ENCODE measurements around the gene SPTBN4. TPM values are rescaled to one million over a fixed set of nuclear protein-coding genes. Genes with fewer than 3 reads are reported as not detected.

The SPTBN4 gene
- total RNA-seq, 4 donors from 2014 or later: 0.30 to 1.2 (median 0.71) TPM

DNA sequence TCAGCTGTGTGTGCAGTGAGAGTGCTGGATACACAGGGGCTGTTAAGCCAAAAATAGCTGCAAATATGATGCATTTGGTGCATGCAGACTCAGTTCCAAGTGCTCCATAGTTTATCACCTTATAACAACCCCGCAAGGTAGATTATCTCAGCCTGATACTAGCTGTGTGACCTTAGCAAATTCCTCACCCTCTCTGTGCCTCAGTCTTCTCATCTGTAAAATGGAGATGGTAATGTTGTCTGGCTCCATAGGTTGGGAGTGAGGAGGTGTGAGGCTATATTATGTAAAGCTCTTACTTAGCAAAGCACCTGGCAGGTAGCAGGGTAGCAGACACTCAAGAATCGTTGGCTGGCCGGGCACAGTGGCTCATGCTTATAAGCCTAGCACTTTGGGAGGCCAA is 86.0 kb downstream of the SPTBN4 start:
- Histone ChIP-seq H3K36me3 (no peaks in the 10 kb centered on the region), H3K4me1 (peaks cover 10% of the 10 kb centered on the region), H3K27ac (no peak overlapping the region), H3K27me3 (peaks cover 52% of the 10 kb centered on the region), H3K9me3 (no peaks in the 10 kb centered on the region), H3K4me3 (no peak overlapping the region)
- WGBS: 96% methylated on average over 3 of the region's 3 CpGs
- TF ChIP-seq, protein P1, sequence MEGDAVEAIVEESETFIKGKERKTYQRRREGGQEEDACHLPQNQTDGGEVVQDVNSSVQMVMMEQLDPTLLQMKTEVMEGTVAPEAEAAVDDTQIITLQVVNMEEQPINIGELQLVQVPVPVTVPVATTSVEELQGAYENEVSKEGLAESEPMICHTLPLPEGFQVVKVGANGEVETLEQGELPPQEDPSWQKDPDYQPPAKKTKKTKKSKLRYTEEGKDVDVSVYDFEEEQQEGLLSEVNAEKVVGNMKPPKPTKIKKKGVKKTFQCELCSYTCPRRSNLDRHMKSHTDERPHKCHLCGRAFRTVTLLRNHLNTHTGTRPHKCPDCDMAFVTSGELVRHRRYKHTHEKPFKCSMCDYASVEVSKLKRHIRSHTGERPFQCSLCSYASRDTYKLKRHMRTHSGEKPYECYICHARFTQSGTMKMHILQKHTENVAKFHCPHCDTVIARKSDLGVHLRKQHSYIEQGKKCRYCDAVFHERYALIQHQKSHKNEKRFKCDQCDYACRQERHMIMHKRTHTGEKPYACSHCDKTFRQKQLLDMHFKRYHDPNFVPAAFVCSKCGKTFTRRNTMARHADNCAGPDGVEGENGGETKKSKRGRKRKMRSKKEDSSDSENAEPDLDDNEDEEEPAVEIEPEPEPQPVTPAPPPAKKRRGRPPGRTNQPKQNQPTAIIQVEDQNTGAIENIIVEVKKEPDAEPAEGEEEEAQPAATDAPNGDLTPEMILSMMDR (IDR thresholded peaks at IDR 0.05): no peak
- TF ChIP-seq POLR2A (IDR thresholded peaks at IDR 0.05) (no peak), EP300 (IDR thresholded peaks at IDR 0.05) (no peak), POLR2AphosphoS5 (IDR thresholded peaks at IDR 0.05) (no peak)
- DNase-seq (ENCODE audit: low spot score in 2 of 2): no peak

GRCh38 chr19:40553885-40554857 is 87.4 kb downstream of the SPTBN4 start:
- H3K27ac ChIP-seq: no peak overlapping the region
- peaks cover 44% of the 10 kb centered on the region for H3K27me3 ChIP-seq
- TF ChIP-seq, protein P1 (IDR thresholded peaks at IDR 0.05): no peak
- no peak for TF ChIP-seq POLR2A (IDR thresholded peaks at IDR 0.05)
- no peak overlapping the region for H3K4me3 ChIP-seq
- DNase-seq (ENCODE audit: low spot score in 2 of 2): no peak
- WGBS: 18% methylated on average over 46 of the region's 69 CpGs
- H3K4me1 ChIP-seq: peaks cover 7% of the 10 kb centered on the region
- no peaks in the 10 kb centered on the region for H3K9me3 ChIP-seq
- no peaks in the 10 kb centered on the region for H3K36me3 ChIP-seq

- TF ChIP-seq POLR2AphosphoS5 (IDR thresholded peaks at IDR 0.05): no peak
- TF ChIP-seq, protein P1 (IDR thresholded peaks at IDR 0.05): no peak
- no peak for TF ChIP-seq POLR2A (IDR thresholded peaks at IDR 0.05)
- no peak for TF ChIP-seq EP300 (IDR thresholded peaks at IDR 0.05)
- H3K4me1 ChIP-seq: peaks cover 7% of the 10 kb centered on the region
- 88% methylated on average over 14 of the region's 17 CpGs for WGBS
- peaks cover 35% of the 10 kb centered on the region for H3K27me3 ChIP-seq
- DNase-seq (ENCODE audit: low spot score in 2 of 2): no peak
- no peak overlapping the region for H3K27ac ChIP-seq
- no peaks in the 10 kb centered on the region for H3K36me3 ChIP-seq
- no peaks in the 10 kb centered on the region for H3K9me3 ChIP-seq
- H3K4me3 ChIP-seq: no peak overlapping the region
Observed at GRCh38 chr19:40555978-40556689, 89.3 kb downstream of the SPTBN4 start.

DNA sequence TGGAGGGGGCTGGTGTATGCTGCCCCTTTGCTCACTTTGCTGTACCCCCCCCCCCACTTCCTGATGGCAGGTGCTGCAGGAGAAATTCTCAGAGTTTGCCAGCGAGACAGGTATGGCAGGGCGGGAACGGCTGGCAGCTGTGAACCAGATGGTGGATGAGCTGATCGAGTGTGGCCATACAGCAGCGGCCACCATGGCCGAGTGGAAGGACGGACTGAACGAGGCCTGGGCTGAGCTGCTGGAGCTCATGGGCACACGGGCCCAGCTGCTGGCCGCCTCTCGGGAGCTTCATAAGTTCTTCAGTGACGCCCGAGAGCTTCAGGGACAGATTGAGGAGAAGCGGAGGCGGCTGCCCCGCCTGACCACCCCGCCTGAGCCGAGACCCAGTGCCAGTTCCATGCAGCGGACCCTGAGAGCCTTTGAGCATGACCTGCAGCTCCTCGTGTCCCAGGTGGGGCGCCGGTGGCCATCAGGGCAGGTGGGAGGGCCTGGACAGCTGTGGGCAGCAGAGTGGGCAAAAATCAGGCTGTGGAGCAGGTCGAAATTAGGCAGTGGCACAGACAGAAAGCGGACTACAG is 90.2 kb downstream of the SPTBN4 start:
- Histone ChIP-seq H3K36me3 (no peaks in the 10 kb centered on the region), H3K27me3 (peaks cover 38% of the 10 kb centered on the region), H3K4me3 (no peak overlapping the region), H3K4me1 (peaks cover 7% of the 10 kb centered on the region), H3K27ac (no peak overlapping the region), H3K9me3 (no peaks in the 10 kb centered on the region)
- TF ChIP-seq POLR2A (IDR thresholded peaks at IDR 0.05) (no peak), POLR2AphosphoS5 (IDR thresholded peaks at IDR 0.05) (no peak), EP300 (IDR thresholded peaks at IDR 0.05) (no peak)
- TF ChIP-seq, protein P1 (IDR thresholded peaks at IDR 0.05): no peak
- no peak for DNase-seq (ENCODE audit: low spot score in 2 of 2)
- WGBS: 95% methylated on average over 14 of the region's 24 CpGs

- 85% methylated on average over 3 of the region's 3 CpGs for WGBS
- peaks cover 20% of the 10 kb centered on the region for H3K27me3 ChIP-seq
- TF ChIP-seq POLR2AphosphoS5 (IDR thresholded peaks at IDR 0.05) (no peak), EP300 (IDR thresholded peaks at IDR 0.05) (no peak)
- TF ChIP-seq, protein P1 (IDR thresholded peaks at IDR 0.05): no peak
Observed at GRCh38 chr19:40559394-40559793, 92.6 kb downstream of the SPTBN4 start.

More at GRCh38 chr19:40559394-40559793, 92.6 kb downstream of the SPTBN4 start:
- DNase-seq (ENCODE audit: low spot score in 2 of 2): no peak
- Histone ChIP-seq H3K4me1 (peaks cover under 1% of the 10 kb centered on the region), H3K4me3 (no peak overlapping the region), H3K27ac (no peak overlapping the region), H3K9me3 (no peaks in the 10 kb centered on the region), H3K36me3 (no peaks in the 10 kb centered on the region)
